ENCODE measurements around the gene NAP1L1. TPM values are rescaled to one million over a fixed set of nuclear protein-coding genes. Genes with fewer than 3 reads are reported as not detected.

NAP1L1 gene
- total RNA-seq, 1 experiment from 2014 or later: 620 TPM

DNA sequence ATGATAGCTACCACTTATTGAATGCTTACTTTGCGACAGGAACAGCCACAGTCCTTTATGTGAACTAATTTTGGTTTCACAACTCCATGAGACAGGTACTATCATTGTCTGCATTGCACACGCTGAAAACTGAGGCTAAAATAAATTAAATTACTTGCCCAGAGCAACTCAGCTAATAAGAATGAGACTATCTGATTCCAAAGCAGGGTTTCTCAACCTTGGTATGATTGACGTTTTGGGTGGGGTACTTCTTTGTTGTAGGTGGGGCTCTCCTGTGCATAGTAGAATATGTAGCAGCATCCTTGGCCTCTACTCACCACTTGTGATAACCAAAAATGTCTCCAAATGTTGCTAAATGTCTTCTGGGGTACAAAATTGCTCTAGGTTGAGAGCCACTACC lies 62.0 kb downstream of the NAP1L1 start:
- Histone ChIP-seq H3K27ac (ENCODE audit: low read length) (peak overlapping the region; percentile 100), H3K4me3 (ENCODE audit: low read depth in 2 of 2, low read length in 2 of 2) (no peak overlapping the region), H3K27me3 (ENCODE audit: control insufficient read depth, insufficient read depth, low read length) (no peaks in the 10 kb centered on the region), H3K36me3 (ENCODE audit: control insufficient read depth, insufficient read depth, low read length) (no peaks in the 10 kb centered on the region), H3K4me1 (ENCODE audit: control insufficient read depth, insufficient read depth, low read length) (peaks cover 88% of the 10 kb centered on the region), H3K9me3 (ENCODE audit: control insufficient read depth, insufficient read depth, low read depth, low read length) (no peaks in the 10 kb centered on the region)
- ChIA-PET CTCF (no interaction called here), POLR2A (interaction anchor here (1.1 kb wide), 1 partner anchor 9 kb away, joined by 3 read pairs; the partner anchor contains the start of gene PHLDA1)
- TF ChIP-seq POLR2AphosphoS5 (IDR thresholded peaks at IDR 0.05; ENCODE audit: low read depth, low read length) (no peak), SIN3A (IDR thresholded peaks at IDR 0.05; ENCODE audit: borderline replicate concordance, insufficient read depth, low read depth, low read length) (no peak), TCF7L2 (IDR thresholded peaks at IDR 0.05; ENCODE audit: low read depth, low read length) (no peak)
- TF ChIP-seq, protein P1, sequence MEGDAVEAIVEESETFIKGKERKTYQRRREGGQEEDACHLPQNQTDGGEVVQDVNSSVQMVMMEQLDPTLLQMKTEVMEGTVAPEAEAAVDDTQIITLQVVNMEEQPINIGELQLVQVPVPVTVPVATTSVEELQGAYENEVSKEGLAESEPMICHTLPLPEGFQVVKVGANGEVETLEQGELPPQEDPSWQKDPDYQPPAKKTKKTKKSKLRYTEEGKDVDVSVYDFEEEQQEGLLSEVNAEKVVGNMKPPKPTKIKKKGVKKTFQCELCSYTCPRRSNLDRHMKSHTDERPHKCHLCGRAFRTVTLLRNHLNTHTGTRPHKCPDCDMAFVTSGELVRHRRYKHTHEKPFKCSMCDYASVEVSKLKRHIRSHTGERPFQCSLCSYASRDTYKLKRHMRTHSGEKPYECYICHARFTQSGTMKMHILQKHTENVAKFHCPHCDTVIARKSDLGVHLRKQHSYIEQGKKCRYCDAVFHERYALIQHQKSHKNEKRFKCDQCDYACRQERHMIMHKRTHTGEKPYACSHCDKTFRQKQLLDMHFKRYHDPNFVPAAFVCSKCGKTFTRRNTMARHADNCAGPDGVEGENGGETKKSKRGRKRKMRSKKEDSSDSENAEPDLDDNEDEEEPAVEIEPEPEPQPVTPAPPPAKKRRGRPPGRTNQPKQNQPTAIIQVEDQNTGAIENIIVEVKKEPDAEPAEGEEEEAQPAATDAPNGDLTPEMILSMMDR (IDR thresholded peaks at IDR 0.05): no peak
- TF ChIP-seq, protein P2, sequence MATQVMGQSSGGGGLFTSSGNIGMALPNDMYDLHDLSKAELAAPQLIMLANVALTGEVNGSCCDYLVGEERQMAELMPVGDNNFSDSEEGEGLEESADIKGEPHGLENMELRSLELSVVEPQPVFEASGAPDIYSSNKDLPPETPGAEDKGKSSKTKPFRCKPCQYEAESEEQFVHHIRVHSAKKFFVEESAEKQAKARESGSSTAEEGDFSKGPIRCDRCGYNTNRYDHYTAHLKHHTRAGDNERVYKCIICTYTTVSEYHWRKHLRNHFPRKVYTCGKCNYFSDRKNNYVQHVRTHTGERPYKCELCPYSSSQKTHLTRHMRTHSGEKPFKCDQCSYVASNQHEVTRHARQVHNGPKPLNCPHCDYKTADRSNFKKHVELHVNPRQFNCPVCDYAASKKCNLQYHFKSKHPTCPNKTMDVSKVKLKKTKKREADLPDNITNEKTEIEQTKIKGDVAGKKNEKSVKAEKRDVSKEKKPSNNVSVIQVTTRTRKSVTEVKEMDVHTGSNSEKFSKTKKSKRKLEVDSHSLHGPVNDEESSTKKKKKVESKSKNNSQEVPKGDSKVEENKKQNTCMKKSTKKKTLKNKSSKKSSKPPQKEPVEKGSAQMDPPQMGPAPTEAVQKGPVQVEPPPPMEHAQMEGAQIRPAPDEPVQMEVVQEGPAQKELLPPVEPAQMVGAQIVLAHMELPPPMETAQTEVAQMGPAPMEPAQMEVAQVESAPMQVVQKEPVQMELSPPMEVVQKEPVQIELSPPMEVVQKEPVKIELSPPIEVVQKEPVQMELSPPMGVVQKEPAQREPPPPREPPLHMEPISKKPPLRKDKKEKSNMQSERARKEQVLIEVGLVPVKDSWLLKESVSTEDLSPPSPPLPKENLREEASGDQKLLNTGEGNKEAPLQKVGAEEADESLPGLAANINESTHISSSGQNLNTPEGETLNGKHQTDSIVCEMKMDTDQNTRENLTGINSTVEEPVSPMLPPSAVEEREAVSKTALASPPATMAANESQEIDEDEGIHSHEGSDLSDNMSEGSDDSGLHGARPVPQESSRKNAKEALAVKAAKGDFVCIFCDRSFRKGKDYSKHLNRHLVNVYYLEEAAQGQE (IDR thresholded peaks at IDR 0.05; ENCODE audit: insufficient read depth in 1 of 2, low read depth in 2 of 2, low read length in 1 of 2): no peak
- no peak for ATAC-seq
- in situ Hi-C loops (cut with HindIII; ENCODE audit: low pct_unique_long_range_greater_than_20kb, low sequenced_read_pairs): no loop called here
- no peak for DNase-seq (ENCODE audit: low read depth, low spot score)
- intact Hi-C loops (cut with micrococcal nuclease; ENCODE audit: unreplicated experiment): loop anchor here (5.0 to 10.0 kb wide), 3 partner anchors 40 to 300 kb away; no protein-coding TSS in a partner anchor
- no TSS peak for BruUV-seq (replicated peaks)

DNA sequence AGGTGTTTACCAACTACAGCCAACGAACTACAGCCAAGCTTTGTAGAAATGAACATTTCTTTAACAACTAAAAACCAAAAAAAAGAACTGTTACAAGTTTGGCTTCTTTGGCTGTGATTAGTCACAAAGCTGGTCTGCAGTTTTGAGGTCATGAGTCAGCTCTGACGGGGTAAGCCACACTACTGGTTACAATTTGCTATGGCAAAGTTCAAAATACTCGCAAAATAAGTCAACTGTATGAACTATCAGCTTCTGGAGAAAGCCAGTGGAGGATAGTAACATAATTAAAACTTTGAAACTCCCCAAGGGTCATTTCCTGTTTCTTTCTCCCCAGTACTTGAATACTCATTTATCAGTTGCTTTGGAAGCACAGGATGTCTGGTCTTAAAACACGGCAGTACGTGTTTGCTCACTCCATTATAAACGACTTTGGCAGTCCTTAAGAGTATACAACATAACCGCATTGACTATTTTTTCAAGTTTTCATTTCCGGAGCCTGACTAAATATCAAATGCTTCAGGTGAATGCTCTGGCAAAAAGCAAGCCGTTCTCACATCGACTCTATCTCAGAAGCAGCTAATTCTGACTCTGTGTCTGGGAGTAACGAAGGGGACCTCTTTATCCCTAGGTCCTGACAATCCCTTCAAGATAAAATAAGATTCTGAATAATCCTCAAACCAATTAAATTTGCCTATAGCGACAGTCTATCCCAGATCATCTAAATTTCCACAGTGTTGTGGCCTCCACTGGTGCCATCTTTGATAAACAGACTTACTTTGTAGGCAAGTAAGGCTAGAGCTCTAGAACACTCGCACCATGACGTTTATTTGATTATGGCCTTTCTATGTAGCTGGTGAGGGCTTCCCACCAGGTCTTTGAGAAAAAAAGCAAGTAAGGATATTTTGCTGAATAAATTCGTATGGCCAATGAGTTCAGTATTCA lies 63.5 kb downstream of the NAP1L1 start:
- no peaks in the 10 kb centered on the region; the same call in 1 of the 2 replicates for H3K9me3 ChIP-seq (ENCODE audit: control insufficient read depth, insufficient read depth, low read depth, low read length)
- no peak for DNase-seq (ENCODE audit: low read depth, low spot score)
- peaks cover 75% of the 10 kb centered on the region for H3K4me1 ChIP-seq (ENCODE audit: control insufficient read depth, insufficient read depth, low read length)
- in situ Hi-C loops (cut with HindIII; ENCODE audit: low pct_unique_long_range_greater_than_20kb, low sequenced_read_pairs): no loop called here
- POLR2A ChIA-PET: interaction anchor here (0.6 to 1.2 kb wide), 3 partner anchors 39 to 537 kb away, joined by 3 read pairs; no protein-coding TSS in a partner anchor
- CTCF ChIA-PET: interaction anchor here (1.6 kb wide), 1 partner anchor 495 kb away, joined by 4 read pairs; no protein-coding TSS in a partner anchor
- intact Hi-C loops (cut with micrococcal nuclease; ENCODE audit: unreplicated experiment): loop anchor here (5.0 to 10.0 kb wide), 3 partner anchors 39 to 299 kb away; no protein-coding TSS in a partner anchor
- H3K36me3 ChIP-seq (ENCODE audit: control insufficient read depth, insufficient read depth, low read length): no peaks in the 10 kb centered on the region
- TSS peak; percentile 99 for BruUV-seq (replicated peaks)
- peak overlapping the region; percentile 100 for H3K27ac ChIP-seq (ENCODE audit: low read length)
- no peaks in the 10 kb centered on the region for H3K27me3 ChIP-seq (ENCODE audit: control insufficient read depth, insufficient read depth, low read length)
- TF ChIP-seq, protein P1 (IDR thresholded peaks at IDR 0.05): no peak
- TF ChIP-seq POLR2AphosphoS5 (IDR thresholded peaks at IDR 0.05; ENCODE audit: low read depth, low read length) (peak; percentile 75; the same call in 1 of the 2 replicates), TCF7L2 (IDR thresholded peaks at IDR 0.05; ENCODE audit: low read depth, low read length) (peak; percentile 56; the same call in 1 of the 2 replicates), SIN3A (IDR thresholded peaks at IDR 0.05; ENCODE audit: borderline replicate concordance, insufficient read depth, low read depth, low read length) (no peak)
- TF ChIP-seq, protein P2 (IDR thresholded peaks at IDR 0.05; ENCODE audit: insufficient read depth in 1 of 2, low read depth in 2 of 2, low read length in 1 of 2): no peak
- H3K4me3 ChIP-seq (ENCODE audit: low read depth in 2 of 2, low read length in 2 of 2): no peak overlapping the region
- peak; percentile 76 for ATAC-seq

Data from Panc1 (cell line).